Mesendoderm (in vitro differentiated cells): ENCODE results near the gene RGS14.

Source experiments
- DNase-seq: peaks from one replicate; pipeline ENCODE4 v3.0.0; 2013
- H2AK5ac ChIP-seq: 2 replicates; pipeline ENCODE4 v1.6.1; 2013; ENCODE audit warnings: low read length, inconsistent platforms
- H2BK120ac ChIP-seq: 2 replicates; pipeline ENCODE4 v1.6.1; 2013; ENCODE audit warnings: low read depth, mild to moderate bottlenecking, low read length, moderate library complexity, mixed read lengths
- H2BK15ac ChIP-seq: replicated peaks from 2 replicates; pipeline ENCODE4 v1.6.1; 2013; ENCODE audit warnings: low read depth, mild to moderate bottlenecking, moderate library complexity
- H2BK5ac ChIP-seq: 2 replicates; pipeline ENCODE4 v1.6.1; 2013; ENCODE audit warnings: low read length, inconsistent platforms
- H3K18ac ChIP-seq: 2 replicates; pipeline ENCODE4 v1.6.1; 2013; ENCODE audit warnings: mild to moderate bottlenecking, low read length, mixed read lengths
- H3K23ac ChIP-seq: one replicate; pipeline ENCODE4 v1.6.1; 2013; ENCODE audit warnings: low read length
- H3K27ac ChIP-seq: 2 replicates; pipeline ENCODE4 v1.5.1; 2013; ENCODE audit warnings: low read depth, mild to moderate bottlenecking, inconsistent platforms, low read length, moderate library complexity
- H3K27me3 ChIP-seq: 2 replicates; pipeline ENCODE4 v1.6.1; 2013; ENCODE audit warnings: low read length, control low read depth, mild to moderate bottlenecking, inconsistent platforms; ENCODE audit not compliant: insufficient read depth, poor library complexity
- H3K36me3 ChIP-seq: 2 replicates; pipeline ENCODE4 v1.6.1; 2013; ENCODE audit warnings: low read length, inconsistent platforms; ENCODE audit not compliant: control insufficient read depth, insufficient read depth
- H3K4ac ChIP-seq: one replicate; pipeline ENCODE4 v1.6.1; 2013; ENCODE audit warnings: low read depth, mild to moderate bottlenecking, low read length, moderate library complexity
- H3K4me1 ChIP-seq: 2 replicates; pipeline ENCODE4 v1.6.1; 2013; ENCODE audit warnings: low read depth, low read length, inconsistent platforms; ENCODE audit not compliant: control insufficient read depth
- H3K4me2 ChIP-seq: 2 replicates; pipeline ENCODE4 v1.6.1; 2013; ENCODE audit warnings: low read length
- H3K4me3 ChIP-seq: 2 replicates; pipeline ENCODE4 v1.5.1; 2013; ENCODE audit warnings: mild to moderate bottlenecking, low read length
- H3K56ac ChIP-seq: one replicate; pipeline ENCODE4 v1.6.1; 2013; ENCODE audit warnings: low read length
- H3K79me1 ChIP-seq: 2 replicates; pipeline ENCODE4 v1.6.1; 2013; ENCODE audit warnings: low read length, inconsistent platforms
- H3K79me2 ChIP-seq: 2 replicates; pipeline ENCODE4 v1.6.1; 2013; ENCODE audit warnings: mild to moderate bottlenecking, low read length; ENCODE audit not compliant: control insufficient read depth, insufficient read depth
- H3K9ac ChIP-seq: 2 replicates; pipeline ENCODE4 v1.6.1; 2013; ENCODE audit warnings: low read length, inconsistent platforms
- H4K5ac ChIP-seq: one replicate; pipeline ENCODE4 v1.6.1; 2013; ENCODE audit warnings: low read length
- H4K8ac ChIP-seq: one replicate; pipeline ENCODE4 v1.6.1; 2013; ENCODE audit warnings: low read depth, mild to moderate bottlenecking, control low read depth, low read length, moderate library complexity
- WGBS: extraction: QIAGEN DNeasy Blood & Tissue Kit; methylation state at CpG from one replicate; pipeline ENCODE4 v1.1.7; 2013; ENCODE audit warnings: low lambda C conversion rate, missing lambda C conversion rate; ENCODE audit not compliant: insufficient coverage; ENCODE audit errors: extremely low coverage; 5-methylcytosine and 5-hydroxymethylcytosine counted together

The RGS14 gene

DNA sequence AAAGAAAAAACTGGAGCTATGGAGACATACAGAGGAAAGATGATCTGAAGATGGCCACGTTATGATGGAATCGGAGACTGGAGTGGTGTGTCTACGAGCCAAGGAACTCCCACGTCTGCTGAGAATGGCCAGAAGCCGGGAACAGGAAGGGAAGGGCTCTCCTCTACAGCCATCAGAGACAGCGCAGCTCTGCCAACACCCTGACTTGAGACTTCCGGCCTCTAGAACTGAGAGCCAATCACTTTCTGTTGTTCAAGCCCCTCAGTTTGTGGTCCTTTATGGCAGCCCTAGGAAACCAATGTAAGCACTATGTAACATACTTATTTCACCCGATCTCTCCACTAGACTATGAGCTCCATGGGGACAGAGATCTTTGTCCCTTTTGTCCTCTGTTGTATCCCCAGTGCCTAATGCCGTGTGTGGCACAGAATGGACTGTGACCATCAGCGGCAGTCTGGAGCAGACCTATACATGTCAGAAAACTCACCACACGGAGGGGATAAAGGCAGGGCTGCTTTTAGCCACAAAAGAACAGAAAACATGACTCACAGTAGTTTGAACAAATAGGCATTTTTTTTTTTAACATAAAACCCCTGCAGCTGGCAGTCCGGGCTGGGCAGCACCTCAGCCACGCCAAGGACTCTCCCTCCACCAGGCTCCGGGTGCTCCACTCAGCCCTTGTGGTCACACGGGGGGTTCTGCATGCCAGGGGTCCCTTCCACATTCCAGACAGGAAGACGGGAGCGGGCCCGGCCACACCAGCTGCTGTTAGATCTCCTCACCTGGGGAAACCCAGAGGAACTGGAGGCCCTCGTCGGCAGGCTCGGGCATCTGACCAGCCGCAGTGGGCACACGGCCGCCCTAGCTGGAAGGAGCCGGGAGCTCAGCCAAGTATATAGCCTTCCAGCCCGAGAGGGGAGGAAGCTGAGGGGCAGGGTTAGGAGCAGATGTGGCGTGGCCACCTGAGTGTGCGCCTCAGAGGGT lies 29.9 kb upstream of the RGS14 start:
- no peak overlapping the region for H3K27ac ChIP-seq
- no peak overlapping the region for H4K5ac ChIP-seq
- H3K4me3 ChIP-seq = no peak overlapping the region
- no peak for DNase-seq
- H2BK120ac ChIP-seq = no peak overlapping the region
- no peaks in the 10 kb centered on the region for H3K79me2 ChIP-seq
- peaks cover 2% of the 10 kb centered on the region for H3K36me3 ChIP-seq
- H3K4me2 ChIP-seq = no peak overlapping the region
- no peaks in the 10 kb centered on the region for H3K4me1 ChIP-seq
- no peak overlapping the region for H4K8ac ChIP-seq
- H3K9ac ChIP-seq = no peak overlapping the region
- no peak overlapping the region for H2BK15ac ChIP-seq
- H2BK5ac ChIP-seq = no peak overlapping the region
- H3K4ac ChIP-seq = no peak overlapping the region
- H3K79me1 ChIP-seq = no peaks in the 10 kb centered on the region
- H3K27me3 ChIP-seq = no peaks in the 10 kb centered on the region
- H3K18ac ChIP-seq = no peak overlapping the region
- no peak overlapping the region for H2AK5ac ChIP-seq
- no CpG with 5 or more reads among the region's 28 CpGs for WGBS
- no peak overlapping the region for H3K23ac ChIP-seq
- no peak overlapping the region for H3K56ac ChIP-seq

DNA sequence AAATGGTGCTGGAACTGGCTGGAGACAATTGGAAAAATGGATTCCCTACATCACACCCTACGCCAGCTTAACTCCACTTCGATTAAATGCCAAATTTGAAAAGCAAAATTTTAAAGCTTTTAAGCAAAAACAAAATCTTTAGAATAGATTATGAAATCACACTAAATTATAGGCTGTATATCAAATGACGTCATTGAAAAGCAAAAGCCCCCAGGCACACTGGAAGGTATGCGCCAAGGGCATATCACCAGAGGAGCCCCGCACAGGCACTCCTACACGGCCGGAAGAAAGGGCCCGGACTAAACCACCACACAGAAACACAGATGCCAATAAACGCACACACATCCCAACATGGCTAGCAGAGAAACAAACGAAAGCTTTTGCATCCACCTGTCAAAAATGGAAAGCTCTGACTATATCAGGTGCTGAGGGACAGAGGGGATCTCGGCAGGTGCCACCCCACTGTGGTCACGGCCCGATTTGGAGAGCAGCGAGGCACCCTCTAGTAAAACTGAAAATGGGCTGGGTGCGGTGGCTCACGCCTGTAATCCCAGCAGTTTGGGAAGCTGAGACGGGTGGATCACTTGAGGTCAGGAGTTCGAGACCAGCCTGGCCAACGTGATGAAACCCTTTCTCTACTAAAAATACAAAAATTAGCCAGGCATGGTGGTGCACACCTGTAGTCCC lies 29.0 kb upstream of the RGS14 start:
- H3K18ac ChIP-seq = no peak overlapping the region
- H4K5ac ChIP-seq = no peak overlapping the region
- H3K79me2 ChIP-seq = no peaks in the 10 kb centered on the region
- no peak overlapping the region for H3K4ac ChIP-seq
- H3K79me1 ChIP-seq = no peaks in the 10 kb centered on the region
- no peak overlapping the region for H3K4me2 ChIP-seq
- H3K36me3 ChIP-seq = peaks cover 5% of the 10 kb centered on the region
- no peak overlapping the region for H3K27ac ChIP-seq
- H3K23ac ChIP-seq = no peak overlapping the region
- H4K8ac ChIP-seq = no peak overlapping the region
- no peaks in the 10 kb centered on the region for H3K4me1 ChIP-seq
- H2AK5ac ChIP-seq = no peak overlapping the region
- no peak overlapping the region for H3K4me3 ChIP-seq
- H3K27me3 ChIP-seq = no peaks in the 10 kb centered on the region
- H2BK5ac ChIP-seq = no peak overlapping the region
- H3K56ac ChIP-seq = no peak overlapping the region
- WGBS = no CpG with 5 or more reads among the region's 19 CpGs
- H2BK120ac ChIP-seq = no peak overlapping the region
- DNase-seq = no peak
- no peak overlapping the region for H2BK15ac ChIP-seq
- no peak overlapping the region for H3K9ac ChIP-seq

DNA sequence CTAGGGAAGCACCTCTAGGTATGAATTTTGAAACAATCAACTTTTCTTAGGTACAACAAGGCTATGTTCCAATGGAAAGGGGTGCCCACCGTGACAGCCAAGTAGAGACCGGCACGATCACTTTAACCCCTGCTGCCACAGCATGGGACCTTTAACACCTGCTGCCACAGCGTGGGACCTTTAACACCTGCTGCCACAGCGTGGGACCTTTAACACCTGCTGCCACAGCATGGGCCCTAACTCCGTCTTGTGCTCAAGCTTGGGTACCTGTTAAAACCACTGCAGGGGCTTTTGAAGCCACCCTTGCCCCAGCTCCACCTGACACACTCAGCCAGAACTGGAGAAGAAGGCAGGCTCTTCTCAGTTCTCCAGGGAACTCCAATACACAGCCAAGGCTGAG lies 27.8 kb upstream of the RGS14 start:
- Histone ChIP-seq H3K36me3 (peaks cover 5% of the 10 kb centered on the region), H2BK120ac (no peak overlapping the region), H3K18ac (no peak overlapping the region), H2BK15ac (no peak overlapping the region), H3K4me2 (no peak overlapping the region), H3K27ac (no peak overlapping the region), H4K8ac (no peak overlapping the region), H2BK5ac (no peak overlapping the region), H3K23ac (no peak overlapping the region), H3K79me2 (no peaks in the 10 kb centered on the region), H3K4me1 (no peaks in the 10 kb centered on the region), H4K5ac (no peak overlapping the region), H2AK5ac (no peak overlapping the region), H3K56ac (no peak overlapping the region), H3K4me3 (no peak overlapping the region), H3K4ac (no peak overlapping the region), H3K79me1 (no peaks in the 10 kb centered on the region), H3K27me3 (no peaks in the 10 kb centered on the region), H3K9ac (no peak overlapping the region)
- WGBS = no CpG with 5 or more reads among the region's 6 CpGs
- no peak for DNase-seq

DNA sequence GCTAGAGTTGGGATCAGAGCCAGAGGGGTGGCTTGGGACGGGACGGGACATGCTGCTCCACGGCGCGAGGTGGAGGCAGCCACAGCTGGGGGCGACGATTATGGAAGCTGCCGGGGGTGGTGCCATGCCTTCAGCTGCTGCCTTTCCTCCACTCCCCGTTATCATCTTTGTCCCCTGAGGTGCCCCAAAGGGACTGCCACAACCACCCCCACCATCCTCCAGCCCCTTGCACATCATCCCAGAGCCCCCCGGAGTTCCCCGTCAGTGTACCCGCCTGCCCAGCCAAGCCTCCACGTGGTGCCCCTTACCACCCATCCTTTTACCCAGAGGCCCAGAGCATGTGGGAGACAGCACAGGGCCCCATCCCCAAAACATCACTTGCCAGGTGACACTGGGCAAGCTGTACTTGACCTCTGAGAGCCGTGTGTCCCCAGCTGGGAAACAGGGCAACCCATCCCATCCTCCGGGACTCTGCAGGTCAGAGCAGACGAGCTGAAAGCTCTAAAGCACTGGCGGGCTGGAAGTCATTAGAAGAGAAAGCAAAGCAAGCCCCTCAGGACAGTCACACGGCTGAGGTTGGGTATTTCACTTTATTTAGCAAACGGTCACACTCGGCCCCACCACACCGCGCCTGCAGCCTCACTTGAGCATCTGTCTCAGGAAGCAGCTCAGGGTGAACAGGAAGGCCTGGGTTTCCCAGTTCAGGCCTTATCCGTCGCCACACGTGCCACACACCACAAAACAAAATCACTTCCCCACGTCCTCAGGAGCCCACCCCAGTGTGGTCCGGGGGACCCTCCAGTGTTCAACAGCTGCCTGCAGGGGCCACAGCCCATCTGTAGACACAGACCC lies 26.5 kb upstream of the RGS14 start:
- Histone ChIP-seq H3K36me3 (peaks cover 5% of the 10 kb centered on the region), H3K23ac (no peak overlapping the region), H2BK5ac (no peak overlapping the region), H3K79me2 (no peaks in the 10 kb centered on the region), H3K4me2 (no peak overlapping the region), H4K5ac (no peak overlapping the region), H3K27ac (no peak overlapping the region), H3K79me1 (no peaks in the 10 kb centered on the region), H3K18ac (no peak overlapping the region), H2AK5ac (no peak overlapping the region), H2BK120ac (no peak overlapping the region), H3K27me3 (no peaks in the 10 kb centered on the region), H2BK15ac (no peak overlapping the region), H4K8ac (no peak overlapping the region), H3K4me3 (no peak overlapping the region), H3K9ac (no peak overlapping the region), H3K4me1 (no peaks in the 10 kb centered on the region), H3K4ac (no peak overlapping the region), H3K56ac (no peak overlapping the region)
- DNase-seq = no peak
- WGBS = no CpG with 5 or more reads among the region's 27 CpGs

DNA sequence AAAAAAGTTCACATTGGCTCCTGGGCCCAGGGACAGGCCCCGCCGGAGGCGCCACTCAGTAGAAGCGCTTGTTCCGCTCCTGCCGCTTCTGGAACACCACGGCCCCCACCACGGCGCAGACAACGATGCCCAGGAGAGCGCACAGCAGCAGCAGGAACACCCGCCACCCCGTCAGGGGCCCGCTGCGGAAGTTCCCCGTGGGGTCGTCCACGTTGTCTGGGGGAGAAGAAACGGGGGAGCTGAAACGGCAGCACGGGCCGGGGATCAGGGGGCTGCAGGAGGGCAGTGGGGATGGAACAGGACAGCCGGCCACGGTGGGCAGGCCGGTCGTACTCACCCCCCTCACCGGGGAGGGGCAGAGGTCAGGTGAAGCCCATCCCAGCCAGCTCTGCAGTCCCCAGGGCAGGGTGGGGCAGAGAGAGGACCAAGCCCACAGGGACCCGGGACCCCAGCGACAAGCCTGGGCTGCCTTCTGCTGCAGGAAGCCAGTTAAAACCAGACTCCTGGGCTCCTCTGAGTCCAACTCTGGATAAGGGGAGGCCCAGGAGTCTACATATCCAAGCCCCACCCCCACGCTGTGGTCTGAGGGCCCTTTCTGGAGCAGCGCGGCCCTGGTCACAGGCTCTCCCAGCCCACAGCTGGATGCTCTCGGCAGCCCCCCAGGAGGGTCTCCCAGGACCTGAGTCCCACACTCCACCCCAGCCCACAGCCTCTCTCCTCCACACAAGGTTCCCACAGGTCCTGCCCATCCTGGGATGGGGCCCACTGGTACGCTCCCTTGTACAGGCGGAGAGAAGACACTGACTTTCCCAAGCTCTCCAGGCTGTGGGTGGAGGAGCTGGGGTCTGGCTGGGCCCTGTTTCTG lies 25.5 kb upstream of the RGS14 start:
- no peak overlapping the region for H2BK5ac ChIP-seq
- no peaks in the 10 kb centered on the region for H3K79me1 ChIP-seq
- H3K4ac ChIP-seq = no peak overlapping the region
- peaks cover 5% of the 10 kb centered on the region for H3K36me3 ChIP-seq
- no peak overlapping the region for H4K8ac ChIP-seq
- no peak overlapping the region for H3K27ac ChIP-seq
- no peak overlapping the region for H3K18ac ChIP-seq
- H3K4me1 ChIP-seq = no peaks in the 10 kb centered on the region
- no CpG with 5 or more reads among the region's 35 CpGs for WGBS
- H3K27me3 ChIP-seq = no peaks in the 10 kb centered on the region
- H3K4me3 ChIP-seq = no peak overlapping the region
- H3K4me2 ChIP-seq = no peak overlapping the region
- H3K79me2 ChIP-seq = no peaks in the 10 kb centered on the region
- H2BK15ac ChIP-seq = no peak overlapping the region
- H3K9ac ChIP-seq = no peak overlapping the region
- H4K5ac ChIP-seq = no peak overlapping the region
- H2AK5ac ChIP-seq = no peak overlapping the region
- no peak overlapping the region for H2BK120ac ChIP-seq
- H3K23ac ChIP-seq = no peak overlapping the region
- DNase-seq = no peak
- no peak overlapping the region for H3K56ac ChIP-seq
